GM18867 (cell line): ENCODE data around the gene ZNF556.
"Not testable (repeated sequence)": the region's sequence is repeated elsewhere in the genome, so short reads cannot be mapped to it uniquely, and the experiment has no call there.

Experiments used
- ATAC-seq: cut with Tn5 transposase; IDR thresholded peaks from one replicate; pipeline ENCODE4 v1.9.1; 2021; ENCODE audit warnings: mild to moderate bottlenecking, moderate library complexity; ENCODE audit not compliant: unreplicated experiment

ZNF556 gene

DNA sequence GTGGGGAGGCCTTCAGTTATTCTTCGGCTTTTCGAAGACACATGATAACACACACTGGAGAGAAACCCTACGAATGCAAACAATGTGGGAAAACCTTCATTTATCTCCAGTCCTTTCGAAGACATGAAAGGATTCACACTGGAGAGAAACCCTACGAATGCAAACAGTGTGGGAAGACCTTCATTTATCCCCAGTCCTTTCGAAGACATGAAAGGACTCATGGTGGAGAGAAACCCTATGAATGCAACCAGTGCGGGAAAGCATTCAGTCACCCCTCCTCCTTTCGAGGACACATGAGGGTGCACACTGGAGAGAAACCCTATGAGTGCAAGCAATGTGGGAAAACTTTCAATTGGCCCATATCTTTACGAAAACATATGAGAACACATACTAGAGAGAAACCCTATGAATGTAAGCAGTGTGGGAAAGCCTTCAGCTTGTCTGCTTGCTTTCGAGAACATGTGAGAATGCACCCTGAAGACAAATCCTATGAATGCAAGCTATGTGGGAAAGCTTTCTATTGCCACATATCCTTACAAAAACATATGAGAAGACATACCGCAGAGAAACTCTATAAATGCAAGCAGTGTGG lies 14.0 kb upstream of the ZNF556 start:
- no peak for ATAC-seq

DNA sequence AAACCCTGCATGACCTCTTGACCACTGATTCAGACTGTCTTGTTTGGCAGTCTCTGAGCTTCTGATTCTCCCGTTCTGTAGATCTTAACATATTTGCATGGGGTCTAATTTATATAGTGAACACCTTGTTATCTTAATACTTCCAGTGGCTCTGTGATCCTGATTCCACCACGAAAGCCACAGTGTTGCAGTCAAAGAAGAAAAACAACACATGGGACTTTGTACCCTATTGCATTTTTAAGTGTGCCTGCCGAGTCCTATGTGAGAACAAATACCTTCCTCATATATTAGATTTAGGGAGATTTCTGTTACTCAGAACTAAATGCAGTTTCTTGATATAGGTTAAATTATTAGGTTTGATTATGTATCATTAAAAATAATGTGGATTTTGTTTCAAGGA lies 12.3 kb upstream of the ZNF556 start:
- no peak for ATAC-seq

DNA sequence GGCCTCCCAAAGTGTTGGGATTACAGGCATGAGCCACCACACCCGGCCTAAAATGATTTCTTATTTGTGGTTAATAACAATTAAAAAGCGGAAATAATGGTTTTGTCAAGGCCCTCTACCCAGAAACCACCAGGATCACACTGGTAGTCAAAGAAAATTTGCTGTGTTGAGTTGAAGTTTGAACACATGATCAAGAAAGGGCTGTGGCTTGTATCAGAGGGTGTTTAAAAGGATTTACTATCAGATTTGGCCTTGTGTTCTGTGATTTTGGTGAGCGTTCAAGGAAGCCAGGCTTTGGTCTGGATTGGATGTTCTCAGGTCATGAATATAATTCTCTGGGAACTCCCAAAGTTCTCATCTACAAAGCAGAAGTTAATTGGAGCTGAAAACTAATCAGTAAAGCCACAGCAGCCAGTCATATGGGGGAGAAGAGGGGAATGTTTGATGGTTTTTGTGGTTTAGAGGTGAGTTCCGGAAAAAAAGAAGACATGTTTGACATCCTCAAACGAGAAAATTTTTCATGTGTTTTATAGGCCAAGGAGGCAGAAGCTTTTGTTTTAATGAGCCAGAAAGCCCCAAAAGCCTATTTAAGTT lies 10.6 kb upstream of the ZNF556 start:
- ATAC-seq, result no peak

DNA sequence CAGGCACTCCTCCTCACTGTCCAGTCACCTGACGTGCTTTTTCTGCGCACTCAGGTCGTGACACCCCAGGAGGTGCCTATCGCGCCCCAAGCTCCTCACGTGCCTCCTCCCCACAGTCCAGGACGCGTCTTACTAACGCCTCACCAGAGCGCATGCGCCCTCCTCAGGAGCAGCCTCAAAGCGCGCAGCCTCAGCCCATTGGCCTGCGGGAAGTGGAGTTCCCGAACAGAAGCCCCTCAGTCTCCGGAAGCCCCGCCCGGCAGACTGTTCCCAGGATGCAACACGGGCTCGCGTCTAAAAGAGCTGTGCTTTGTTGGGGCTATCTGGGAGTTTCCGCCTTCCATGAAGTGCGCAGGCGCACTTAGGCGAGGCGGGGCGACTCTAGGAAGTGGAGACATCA lies 8.3 kb upstream of the ZNF556 start:
- no peak for ATAC-seq

DNA sequence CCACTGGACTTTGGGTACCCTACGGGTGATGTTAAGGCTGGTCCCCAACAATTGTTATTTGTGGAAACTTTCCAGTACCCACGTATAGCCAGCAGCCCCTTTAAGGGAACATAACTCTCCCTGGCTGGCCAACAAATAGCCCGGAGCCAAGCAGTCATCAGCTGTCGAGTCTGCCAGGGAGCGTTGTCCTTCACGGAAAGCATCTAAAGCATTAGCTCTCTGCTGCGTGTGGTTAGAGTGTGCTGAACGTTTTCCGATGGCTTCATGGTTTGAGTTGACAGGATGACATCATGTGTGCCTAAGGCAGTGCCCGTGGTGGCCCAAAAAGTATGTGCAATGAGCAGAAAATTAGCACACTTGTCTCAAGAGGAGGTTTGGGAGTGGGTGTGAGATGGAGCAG lies 3.3 kb upstream of the ZNF556 start:
- ATAC-seq, result no peak

DNA sequence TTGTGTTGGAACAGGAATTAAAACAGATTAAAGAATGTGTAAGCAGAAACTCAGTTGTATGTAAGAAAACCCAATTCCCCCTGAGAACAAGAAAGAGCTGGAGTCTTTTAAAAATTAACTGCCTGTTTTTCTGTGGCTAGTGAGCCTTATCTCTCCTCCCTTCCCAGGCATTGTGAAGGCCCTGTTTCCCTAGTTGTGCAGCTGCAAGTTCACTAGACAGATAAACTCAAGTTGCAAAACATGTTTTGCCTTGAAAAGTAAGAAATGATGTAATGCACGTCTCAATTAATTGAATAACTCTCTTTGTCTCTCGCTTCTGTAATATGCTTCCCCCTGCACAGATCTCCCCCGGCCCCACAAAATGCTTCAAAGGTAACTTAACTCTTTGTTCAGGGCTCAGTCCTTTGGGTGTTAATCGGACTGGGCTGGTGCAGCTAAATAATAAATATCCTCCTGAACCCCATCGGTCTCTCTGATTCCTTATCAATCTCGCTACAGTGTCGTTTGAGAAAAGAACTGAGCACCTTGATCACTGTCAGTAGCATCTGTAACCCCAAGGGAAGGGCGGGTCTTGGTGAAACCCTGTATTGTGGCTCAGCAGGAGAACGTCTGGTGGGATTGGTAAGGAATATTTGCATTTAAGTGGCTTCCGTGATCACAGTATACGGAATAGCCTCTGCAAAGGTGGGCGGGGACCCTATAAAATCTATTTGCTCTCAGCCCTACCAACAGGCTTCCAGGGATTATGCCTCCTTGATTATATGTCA lies 1.6 kb upstream of the ZNF556 start:
- no peak for ATAC-seq

DNA sequence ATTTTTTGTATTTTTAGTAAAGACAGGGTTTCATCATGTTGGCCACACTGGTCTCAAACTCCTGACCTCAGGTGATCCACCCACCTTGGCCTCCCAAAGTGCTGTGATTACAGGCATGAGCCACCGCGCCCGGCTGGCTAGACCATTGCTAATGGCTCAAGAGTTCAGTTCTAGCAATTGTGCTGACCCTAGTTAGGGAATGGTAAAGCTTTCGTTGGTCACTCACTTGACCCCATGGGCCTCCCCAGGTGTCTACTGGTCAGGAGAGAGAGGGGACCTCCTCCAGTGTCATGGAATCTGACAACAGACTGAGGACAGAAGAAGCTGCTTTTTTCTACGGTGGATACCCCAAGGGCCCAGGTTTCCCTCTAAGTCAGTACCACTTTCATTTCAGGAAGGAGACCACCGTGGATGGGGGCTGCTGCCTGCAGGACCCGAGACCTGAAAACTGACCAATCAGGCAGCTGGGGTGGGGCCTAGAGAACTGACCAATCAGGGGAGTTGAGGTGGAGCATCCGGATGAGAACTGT lies 575 bp upstream of the ZNF556 start:
- no peak for ATAC-seq

DNA sequence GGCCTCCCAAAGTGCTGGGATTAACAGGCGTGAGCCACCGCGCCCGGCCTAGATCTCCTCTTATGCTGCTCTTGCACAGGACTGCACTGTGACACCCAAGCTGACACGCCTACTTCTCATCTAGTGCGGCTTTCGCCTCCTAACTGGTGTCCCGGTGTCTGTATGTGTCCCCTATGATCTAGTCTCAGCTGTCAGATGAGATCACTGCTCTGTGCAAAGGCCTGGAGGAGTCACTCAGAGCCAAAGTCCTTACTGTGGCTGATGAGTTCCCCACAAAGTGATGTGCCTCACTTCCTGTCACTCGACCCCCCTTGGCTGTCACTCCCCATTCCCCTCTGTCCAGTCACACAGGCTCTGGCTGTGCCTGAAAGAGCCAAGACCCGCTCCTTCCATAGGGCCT lies 2.5 kb downstream of the ZNF556 start:
- no peak for ATAC-seq

DNA sequence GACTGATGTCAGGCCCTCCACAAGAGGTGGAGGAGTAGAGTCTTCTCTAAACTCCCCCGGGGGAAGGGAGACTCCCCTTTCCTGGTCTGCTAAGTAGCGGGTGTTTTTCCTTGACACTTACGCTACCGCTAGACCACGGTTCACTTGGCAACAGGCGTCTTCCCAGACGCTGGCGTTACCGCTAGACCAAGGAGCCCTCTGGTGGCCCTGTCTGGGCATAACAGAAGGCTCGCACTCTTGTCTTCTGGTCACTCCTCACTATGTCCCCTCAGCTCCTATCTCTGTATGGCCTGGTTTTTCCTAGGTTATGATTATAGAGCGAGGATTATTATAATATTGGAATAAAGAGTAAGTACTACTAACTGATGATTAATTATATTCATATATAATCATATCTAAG lies 5.0 kb downstream of the ZNF556 start:
- not testable (repeated sequence) for ATAC-seq

DNA sequence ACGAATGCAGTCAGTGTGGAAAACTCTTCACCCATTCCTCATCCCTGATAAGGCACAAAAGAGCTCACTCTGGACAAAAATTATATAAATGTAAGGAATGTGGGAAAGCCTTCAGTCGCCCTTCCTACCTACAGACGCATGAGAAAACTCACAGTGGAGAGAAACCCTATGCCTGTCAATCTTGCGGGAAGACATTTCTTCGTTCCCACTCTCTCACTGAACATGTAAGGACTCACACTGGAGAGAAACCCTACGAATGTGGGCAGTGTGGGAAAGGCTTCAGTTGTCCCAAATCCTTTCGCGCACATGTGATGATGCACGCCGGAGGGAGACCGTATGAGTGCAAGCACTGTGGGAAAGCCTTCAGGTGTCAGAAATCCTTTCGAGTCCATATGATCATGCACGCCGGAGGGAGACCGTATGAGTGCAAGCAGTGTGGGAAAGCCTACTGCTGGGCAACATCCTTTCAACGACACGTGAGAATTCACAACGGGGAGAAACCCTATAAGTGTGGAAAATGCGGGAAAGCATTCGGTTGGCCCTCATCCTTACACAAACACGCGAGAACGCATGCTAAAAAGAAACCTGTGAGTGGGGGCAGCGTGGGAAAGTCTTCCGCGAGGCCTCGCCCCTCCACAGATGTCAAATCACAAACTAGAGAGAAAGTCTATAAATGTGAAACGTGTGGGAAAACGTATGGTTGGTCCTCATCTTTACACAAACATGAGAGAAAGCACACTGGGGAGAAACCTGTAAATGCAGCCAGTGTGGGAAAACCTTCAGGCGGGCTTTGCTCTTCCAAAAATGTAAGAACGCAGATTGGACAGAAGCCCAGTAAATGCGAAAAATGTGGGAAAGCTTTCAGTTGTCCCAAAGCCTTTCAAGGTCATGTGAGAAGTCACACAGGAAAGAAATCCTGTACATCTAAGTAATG lies 10.5 kb downstream of the ZNF556 start:
- ATAC-seq, result no peak

DNA sequence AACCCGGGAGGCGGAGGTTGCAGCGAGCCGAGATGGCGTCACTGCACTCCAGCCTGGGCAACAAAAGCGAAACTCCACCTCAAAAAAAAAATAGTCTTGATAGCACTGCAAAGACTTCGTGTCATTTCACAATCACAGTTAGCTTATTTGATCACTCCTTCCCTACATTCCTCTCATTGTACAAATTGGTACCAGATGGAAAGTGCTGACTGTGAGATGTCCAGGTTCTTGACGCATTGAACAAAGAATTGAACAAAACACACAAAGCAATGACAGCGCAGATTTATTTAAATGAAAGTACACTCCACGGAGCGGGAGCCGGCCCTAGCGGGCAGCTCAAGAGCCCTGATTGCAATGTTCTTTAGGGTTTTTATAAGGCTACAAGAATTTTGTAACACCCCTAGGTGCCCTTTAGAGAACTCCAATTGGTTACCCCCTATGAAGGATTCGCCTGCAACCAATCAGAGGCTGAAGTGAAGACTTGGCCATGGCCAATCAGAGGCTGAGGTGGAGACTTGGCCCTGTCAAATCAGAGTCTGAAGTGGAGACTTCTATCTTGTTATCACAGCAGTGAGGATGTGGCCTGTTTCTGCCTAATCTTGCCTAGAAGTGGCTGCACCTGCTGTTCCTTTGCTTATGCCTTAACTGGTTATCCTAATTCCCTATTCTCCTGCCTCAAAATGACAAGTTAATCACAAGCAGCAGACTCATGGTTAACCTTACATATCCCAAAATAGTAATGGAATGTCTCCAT lies 16.7 kb downstream of the ZNF556 start:
- ATAC-seq, result no peak

DNA sequence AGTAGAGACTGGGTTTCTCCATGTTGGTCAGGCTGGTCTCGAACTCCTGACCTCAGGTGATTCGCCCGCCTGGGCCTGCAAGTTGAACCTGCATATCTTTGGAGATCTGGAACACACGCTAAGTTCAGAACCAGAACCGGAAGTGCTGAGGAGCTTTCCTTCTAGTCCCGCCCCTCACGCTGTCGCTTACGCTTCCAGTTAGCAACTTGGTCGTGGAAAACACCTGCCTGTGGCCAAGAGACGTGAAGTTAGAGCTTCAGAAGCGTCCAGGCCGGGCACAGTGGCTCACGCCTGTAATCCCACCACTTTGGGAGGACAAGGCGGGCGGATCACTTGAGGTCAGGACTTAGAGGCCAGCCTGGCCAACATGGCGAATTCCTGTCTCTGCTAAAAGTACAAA lies 18.6 kb downstream of the ZNF556 start:
- ATAC-seq, result no peak

DNA sequence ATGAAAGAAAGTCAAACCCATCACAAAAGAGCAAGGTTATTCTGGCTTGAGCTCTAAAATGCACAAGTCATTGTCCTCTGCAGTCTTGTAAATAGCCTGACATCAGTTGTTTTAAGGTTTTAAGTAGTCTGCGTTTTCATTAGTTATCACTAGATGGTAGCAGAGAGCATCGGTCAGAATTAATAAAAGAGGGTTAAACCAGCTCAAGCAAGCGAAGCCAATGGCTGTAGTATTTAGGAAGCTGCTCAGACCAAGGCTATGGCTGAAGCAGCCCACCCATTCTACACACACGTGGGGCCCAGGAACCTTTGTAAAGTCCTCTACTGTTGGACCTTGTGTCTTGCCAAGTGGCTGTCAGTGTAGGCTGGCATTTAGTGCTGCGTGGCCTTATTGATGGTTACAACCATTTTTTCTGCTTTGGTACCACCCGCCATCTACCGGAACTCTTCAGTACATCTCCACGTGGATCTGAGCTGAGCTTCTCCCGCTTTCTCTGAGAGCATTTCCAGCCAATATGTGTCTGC lies 20.3 kb downstream of the ZNF556 start:
- ATAC-seq, result no peak

DNA sequence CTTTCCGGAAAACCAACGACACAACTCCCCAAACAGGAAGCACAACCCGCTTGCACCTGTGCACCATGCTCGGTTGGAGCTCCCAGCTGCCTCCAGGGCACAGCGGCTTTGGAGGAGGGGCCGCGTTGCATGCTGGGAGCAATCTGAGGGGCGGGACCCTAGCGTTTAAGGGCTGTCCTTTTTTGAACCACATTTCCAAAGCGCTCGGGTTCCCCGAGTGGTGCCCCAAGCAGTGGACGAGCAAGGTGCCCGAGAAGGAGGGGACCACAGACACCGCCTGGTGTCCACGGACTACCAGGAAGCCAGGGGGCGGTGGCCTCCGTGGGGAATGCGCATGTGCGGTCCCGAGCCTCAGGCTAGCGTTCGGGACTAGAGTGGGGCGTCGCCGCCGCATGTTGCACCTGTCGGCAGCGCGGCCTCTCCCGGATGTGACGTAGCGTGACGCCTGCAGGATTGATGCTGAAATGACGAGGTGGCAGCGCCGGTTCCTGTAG lies 21.6 kb downstream of the ZNF556 start:
- ATAC-seq, result no peak

DNA sequence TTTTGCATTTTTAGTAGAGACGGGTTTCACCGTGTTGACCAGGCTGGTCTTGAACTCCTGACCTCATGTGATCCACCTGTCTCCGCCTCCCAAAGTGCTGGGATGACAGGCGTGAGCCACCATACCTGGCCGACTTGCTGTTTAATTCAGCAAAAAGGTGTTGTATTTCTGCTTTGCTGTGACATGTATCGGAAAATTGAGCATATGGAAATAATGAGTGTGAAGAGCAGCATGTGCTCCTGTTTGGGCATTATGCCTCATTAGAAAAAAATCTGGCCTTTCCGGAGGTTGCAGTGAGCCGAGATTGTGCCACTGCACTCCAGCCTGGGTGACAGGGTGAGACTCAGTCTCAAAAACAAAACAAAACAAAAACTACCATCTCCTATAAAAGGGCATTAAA lies 23.4 kb downstream of the ZNF556 start:
- ATAC-seq, result not testable (repeated sequence)

DNA sequence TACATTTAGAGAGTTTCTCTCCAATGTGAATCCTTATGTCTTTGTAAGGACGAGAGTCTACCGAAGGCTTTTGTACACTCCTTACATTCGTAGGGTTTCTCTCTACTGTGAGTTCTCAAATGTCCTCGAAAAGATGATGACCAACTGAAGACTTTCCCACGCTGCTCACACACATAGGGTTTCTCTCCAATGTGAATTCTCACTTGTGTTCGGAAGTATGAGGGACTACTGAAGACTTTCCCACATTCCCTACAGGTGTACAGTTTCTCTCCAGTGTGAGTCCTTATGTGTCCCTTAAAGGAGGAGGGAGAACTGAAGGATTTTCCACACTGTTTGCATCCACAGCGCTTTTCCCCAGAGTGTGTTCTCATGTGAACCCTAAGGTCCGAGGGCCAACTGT lies 29.6 kb downstream of the ZNF556 start:
- ATAC-seq, result no peak

DNA sequence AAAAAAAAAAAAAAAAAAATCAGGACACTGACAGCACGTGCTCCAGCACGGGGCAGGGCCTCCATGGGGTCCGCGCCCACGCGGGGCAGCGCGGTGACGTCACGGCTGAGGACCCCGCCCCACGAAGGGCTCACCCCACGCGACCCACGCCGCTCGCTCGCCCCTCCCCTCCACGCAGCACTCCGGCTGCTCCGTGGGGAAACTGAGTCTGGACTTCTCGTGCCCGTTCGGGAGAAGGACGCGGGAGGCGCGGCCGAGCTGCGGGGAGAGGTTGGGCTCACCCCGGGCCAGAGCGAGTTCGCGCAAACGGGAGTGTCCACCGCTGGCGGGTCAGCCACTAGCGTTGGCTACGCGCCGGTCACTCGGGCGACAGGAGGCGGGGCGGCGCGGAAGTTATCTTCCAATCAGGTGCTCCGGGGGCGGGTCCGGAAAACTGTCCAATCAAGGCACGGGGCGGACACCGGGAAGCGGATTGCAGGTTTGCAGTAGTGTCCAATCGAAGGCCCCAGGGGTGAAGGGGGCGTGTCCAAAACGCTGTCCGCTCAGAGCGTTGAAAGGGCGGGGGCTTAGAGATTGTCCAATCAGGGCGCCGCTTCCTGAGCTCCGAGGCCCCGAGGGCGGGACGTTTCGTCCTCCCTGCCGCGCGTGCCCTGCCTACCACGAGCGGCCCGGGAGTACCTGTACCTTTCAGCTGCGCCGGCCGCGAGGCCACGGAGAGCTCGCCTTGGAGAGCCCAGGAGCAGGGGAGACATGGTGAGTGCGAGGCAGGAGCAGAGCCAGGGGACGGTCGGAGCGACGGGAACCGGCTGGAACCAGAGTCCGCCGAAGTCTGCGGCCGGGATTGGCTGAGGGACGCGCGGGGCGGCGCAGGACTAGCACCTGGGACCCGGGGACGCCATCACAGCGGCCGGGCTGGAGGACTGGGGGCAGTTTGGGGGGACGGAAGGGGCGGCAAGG lies 33.4 kb downstream of the ZNF556 start, which contains the start of gene ZNF57:
Gene ZNF57, plus strand, starts transcription at position 633 of the 957 bp plus-strand sequence. Its CDS starts 118 bp downstream, at position 751.
- peak; percentile 95 for ATAC-seq

DNA sequence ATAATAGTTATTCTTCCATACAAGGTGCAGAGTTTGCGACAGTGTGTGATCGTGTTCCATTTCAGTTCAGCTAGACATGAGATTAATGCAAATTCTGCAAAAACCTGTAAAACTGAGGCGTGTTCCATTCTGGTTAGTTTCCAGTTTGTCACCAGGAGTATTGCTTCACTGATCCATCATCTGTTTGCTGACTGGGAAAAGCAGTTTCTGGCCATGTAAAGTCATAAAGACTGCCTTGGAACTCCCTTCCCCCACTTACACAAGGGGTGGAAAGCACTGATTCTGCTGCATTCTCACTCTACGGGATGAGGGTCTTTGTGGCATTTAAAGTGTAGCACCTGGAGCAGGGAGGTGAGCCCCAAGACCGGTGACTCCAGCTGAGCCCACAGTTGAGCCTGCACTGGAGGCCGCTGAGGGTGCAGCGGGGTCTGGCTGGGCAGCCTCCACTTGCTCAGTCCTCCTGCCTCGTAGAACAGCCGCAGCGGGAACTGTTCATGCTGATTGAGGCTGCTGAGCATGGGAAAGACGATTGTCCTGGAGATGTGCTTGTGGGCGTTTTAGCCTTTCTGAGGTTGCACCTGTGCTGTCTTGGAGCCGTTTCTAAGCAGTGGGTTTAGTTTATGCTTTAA lies 35.6 kb downstream of the ZNF556 start:
- ATAC-seq, result no peak
